ENCODE measurements around the gene MCUB.

The MCUB gene

DNA sequence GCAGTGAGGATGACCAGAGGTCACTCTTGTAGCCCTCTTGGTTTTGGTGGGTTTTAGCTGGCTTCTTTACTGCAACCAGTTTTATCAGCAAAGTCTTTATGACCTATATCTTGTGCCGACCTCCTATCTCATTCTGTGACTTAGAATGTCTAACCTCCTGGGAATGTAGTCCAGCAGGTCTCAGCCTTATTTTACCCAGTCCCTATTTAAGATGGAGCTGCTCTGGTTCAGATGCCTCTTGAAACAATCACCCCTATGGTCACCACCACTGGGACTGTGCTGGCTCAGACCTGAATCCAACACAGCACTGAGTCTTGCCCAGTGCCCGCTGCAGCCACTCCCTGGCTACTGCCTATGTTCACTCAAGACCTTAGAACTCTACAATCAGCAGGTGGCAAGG is 49.4 kb downstream of the MCUB start:
- H3K9ac ChIP-seq (ENCODE audit: low read depth, low read length): no peak overlapping the region
- H3K36me3 ChIP-seq (ENCODE audit: insufficient read depth, low read depth, low read length): no peaks in the 10 kb centered on the region

DNA sequence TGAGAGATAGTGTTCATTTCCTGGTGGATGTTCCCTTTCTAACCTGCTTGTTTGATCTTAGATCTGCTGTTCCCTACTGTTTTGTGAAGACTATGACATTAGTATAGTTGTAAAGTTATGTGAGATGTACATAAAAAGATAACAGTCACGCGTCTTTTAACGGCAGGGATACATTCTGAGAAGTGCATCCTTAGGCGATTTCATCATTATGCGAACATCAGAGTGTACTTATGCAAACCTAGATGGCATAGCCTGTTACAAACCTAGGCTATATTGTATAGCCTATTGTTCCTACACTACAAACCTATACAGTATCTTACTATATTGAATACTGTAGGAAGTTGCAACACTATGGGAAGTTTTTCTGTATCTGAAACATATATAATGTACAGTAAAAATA is 50.4 kb downstream of the MCUB start:
- Histone ChIP-seq H3K27ac (ENCODE audit: low read length) (no peak overlapping the region), H3K9me3 (ENCODE audit: insufficient read depth, low read depth, low read length) (no peaks in the 10 kb centered on the region), H3K27me3 (ENCODE audit: insufficient read depth, low read length) (no peaks in the 10 kb centered on the region), H3K9ac (ENCODE audit: low read depth, low read length) (no peak overlapping the region), H3K4me3 (ENCODE audit: low read length) (no peak overlapping the region), H3K36me3 (ENCODE audit: insufficient read depth, low read depth, low read length) (no peaks in the 10 kb centered on the region), H3K4me1 (ENCODE audit: insufficient read depth, low read length) (no peaks in the 10 kb centered on the region)

More for the DNA sequence above, 49.4 kb downstream of the MCUB start:
- no peaks in the 10 kb centered on the region for H3K4me1 ChIP-seq (ENCODE audit: insufficient read depth, low read length)
- no peak overlapping the region for H3K4me3 ChIP-seq (ENCODE audit: low read length)
- H3K27me3 ChIP-seq (ENCODE audit: insufficient read depth, low read length): no peaks in the 10 kb centered on the region
- no peak overlapping the region for H3K27ac ChIP-seq (ENCODE audit: low read length)
- H3K9me3 ChIP-seq (ENCODE audit: insufficient read depth, low read depth, low read length): no peaks in the 10 kb centered on the region; the same call in 1 of the 2 replicates

DNA sequence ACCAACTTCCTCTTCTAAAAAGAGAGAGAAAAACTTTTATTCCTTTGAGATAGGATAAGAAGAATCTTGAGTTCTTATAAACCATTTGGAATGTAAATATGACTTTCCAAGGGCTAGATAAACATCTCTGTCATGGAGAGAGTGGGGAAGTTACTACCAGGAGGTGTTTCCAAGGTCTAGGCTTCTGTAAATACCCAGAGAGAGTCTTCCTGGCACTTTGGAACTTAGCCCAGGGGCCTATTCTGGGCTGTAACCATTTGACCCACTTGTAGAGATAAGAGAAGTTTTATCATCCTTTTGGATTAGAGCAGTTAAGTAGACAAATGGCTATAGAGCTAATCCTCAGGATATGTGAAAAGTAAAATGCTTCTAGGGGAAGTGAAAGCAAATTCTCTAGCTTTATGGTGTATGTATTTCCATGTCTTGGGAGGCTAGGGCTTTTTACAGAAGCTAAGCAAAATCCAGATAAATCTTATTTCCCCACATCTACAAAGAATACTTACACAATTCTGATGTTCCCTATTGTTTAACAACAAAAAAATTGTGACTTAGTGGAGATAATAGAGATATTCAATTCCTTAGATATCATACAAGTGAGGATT is 51.1 kb downstream of the MCUB start:
- Histone ChIP-seq H3K27ac (ENCODE audit: low read length) (no peak overlapping the region), H3K9ac (ENCODE audit: low read depth, low read length) (no peak overlapping the region), H3K9me3 (ENCODE audit: insufficient read depth, low read depth, low read length) (no peaks in the 10 kb centered on the region), H3K4me3 (ENCODE audit: low read length) (no peak overlapping the region), H3K36me3 (ENCODE audit: insufficient read depth, low read depth, low read length) (no peaks in the 10 kb centered on the region), H3K27me3 (ENCODE audit: insufficient read depth, low read length) (no peaks in the 10 kb centered on the region), H3K4me1 (ENCODE audit: insufficient read depth, low read length) (no peaks in the 10 kb centered on the region)

DNA sequence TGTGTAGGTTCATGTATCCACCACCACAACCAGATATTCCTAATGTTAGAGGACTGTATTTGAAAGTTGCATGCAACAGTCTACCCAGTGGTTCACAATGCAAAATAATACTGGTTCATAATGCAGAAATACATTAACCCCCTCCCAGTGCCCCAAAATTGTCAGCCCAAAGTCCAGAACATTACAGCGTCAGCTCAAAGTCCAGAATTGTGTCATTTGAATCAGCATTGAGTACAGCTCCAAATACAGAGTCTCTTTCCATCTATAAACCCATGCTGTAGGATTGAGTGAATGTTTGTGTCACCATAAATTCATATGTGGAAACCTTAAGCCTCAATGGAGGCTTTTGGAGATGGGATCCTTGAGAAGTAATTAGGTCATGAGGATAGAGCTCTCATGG is 54.0 kb downstream of the MCUB start:
- H3K27ac ChIP-seq (ENCODE audit: low read length): no peak overlapping the region
- H3K27me3 ChIP-seq (ENCODE audit: insufficient read depth, low read length): no peaks in the 10 kb centered on the region
- H3K9me3 ChIP-seq (ENCODE audit: insufficient read depth, low read depth, low read length): no peaks in the 10 kb centered on the region
- no peaks in the 10 kb centered on the region for H3K36me3 ChIP-seq (ENCODE audit: insufficient read depth, low read depth, low read length)
- no peak overlapping the region for H3K4me3 ChIP-seq (ENCODE audit: low read length)
- H3K4me1 ChIP-seq (ENCODE audit: insufficient read depth, low read length): peaks cover 6% of the 10 kb centered on the region; the same call in 1 of the 2 replicates
- H3K9ac ChIP-seq (ENCODE audit: low read depth, low read length): no peak overlapping the region

DNA sequence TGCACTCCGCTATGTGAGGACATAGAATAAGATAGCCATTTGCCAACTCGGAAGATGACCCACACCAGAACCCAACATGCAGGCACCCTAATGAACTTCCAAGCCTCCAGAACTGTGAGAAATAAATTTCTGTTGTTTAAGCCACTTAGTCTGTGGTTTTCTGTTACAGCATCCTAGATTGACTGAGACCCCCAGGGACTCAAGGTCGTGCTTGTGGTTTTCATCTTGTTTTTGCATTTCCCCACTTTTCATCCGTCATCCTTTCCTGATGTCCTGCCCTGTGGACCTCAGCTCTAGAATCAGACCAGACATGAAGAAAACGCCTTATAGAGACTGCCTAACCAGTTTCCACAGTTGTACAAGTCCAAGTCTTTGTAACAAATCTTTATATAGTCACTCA is 54.4 kb downstream of the MCUB start:
- no peak overlapping the region for H3K27ac ChIP-seq (ENCODE audit: low read length)

DNA sequence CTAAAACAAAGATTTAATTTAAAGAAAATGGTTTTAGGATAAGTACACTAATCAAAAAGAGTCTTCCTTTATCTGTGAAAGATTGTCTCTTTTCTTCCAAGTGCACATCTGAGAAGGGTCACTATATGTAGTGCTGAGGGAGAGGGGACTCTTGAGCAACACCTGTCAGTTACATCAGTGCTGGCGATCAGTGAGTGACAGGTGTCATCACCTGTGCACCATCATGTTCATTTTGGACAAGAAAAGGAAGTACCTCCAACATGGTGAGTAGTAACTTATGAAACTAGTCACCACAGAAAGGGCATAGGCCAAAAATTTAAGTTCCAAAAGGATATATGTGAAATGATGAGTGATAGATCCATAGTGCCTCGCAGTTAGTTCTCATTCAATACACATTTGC is 55.7 kb downstream of the MCUB start:
- Histone ChIP-seq H3K27me3 (ENCODE audit: insufficient read depth, low read length) (no peaks in the 10 kb centered on the region), H3K4me1 (ENCODE audit: insufficient read depth, low read length) (peaks cover 6% of the 10 kb centered on the region; the same call in 1 of the 2 replicates), H3K27ac (ENCODE audit: low read length) (no peak overlapping the region), H3K36me3 (ENCODE audit: insufficient read depth, low read depth, low read length) (no peaks in the 10 kb centered on the region), H3K9me3 (ENCODE audit: insufficient read depth, low read depth, low read length) (no peaks in the 10 kb centered on the region), H3K4me3 (ENCODE audit: low read length) (no peak overlapping the region), H3K9ac (ENCODE audit: low read depth, low read length) (no peak overlapping the region)

More for the DNA sequence above, 54.4 kb downstream of the MCUB start:
- no peak overlapping the region for H3K9ac ChIP-seq (ENCODE audit: low read depth, low read length)
- no peaks in the 10 kb centered on the region for H3K36me3 ChIP-seq (ENCODE audit: insufficient read depth, low read depth, low read length)
- H3K4me1 ChIP-seq (ENCODE audit: insufficient read depth, low read length): peaks cover 6% of the 10 kb centered on the region; the same call in 1 of the 2 replicates
- no peaks in the 10 kb centered on the region for H3K9me3 ChIP-seq (ENCODE audit: insufficient read depth, low read depth, low read length)
- H3K27me3 ChIP-seq (ENCODE audit: insufficient read depth, low read length): no peaks in the 10 kb centered on the region
- no peak overlapping the region for H3K4me3 ChIP-seq (ENCODE audit: low read length)

DNA sequence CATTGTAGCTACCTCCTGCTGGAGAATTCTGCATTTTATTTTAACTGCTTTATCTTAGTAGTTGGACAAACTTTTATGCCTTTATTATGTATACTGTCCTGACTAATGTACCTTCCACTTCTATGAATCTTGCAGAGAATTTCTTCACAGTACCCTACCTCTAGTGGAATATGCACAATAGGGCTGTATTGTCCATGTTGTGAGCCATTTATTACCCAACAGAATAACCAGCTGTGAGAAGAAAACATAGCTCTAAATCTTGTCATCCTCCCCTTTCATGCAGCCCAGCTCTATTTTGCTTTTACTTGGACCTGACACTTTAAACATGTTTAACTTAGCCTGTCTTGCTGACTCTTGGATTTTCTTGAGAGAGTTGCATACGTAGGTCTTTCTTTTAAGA is 56.2 kb downstream of the MCUB start:
- no peak overlapping the region for H3K9ac ChIP-seq (ENCODE audit: low read depth, low read length)
- H3K27ac ChIP-seq (ENCODE audit: low read length): no peak overlapping the region
- H3K27me3 ChIP-seq (ENCODE audit: insufficient read depth, low read length): no peaks in the 10 kb centered on the region
- H3K4me1 ChIP-seq (ENCODE audit: insufficient read depth, low read length): peaks cover 6% of the 10 kb centered on the region; the same call in 1 of the 2 replicates
- no peak overlapping the region for H3K4me3 ChIP-seq (ENCODE audit: low read length)
- no peaks in the 10 kb centered on the region for H3K9me3 ChIP-seq (ENCODE audit: insufficient read depth, low read depth, low read length)
- no peaks in the 10 kb centered on the region for H3K36me3 ChIP-seq (ENCODE audit: insufficient read depth, low read depth, low read length)

DNA sequence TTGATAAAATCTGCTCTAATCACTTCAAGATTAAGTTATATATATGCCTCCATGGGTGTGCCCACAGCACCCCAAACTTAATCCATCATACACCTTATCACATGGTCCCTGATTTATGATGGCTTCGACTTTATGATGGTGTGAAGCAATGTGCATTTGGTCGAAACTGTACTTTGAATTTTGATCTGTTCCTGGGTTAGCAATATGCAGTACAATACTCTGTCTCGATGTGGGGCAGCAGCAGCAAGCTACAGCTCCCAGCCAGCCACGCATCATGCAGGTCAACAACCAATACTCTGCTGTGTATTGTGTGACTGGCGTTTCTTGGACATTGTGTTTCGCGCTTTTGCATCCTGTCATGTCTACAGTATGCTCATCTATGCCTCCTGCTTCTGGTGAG is 62.6 kb downstream of the MCUB start:
- no peak overlapping the region for H3K4me3 ChIP-seq (ENCODE audit: low read length)
- no peaks in the 10 kb centered on the region for H3K9me3 ChIP-seq (ENCODE audit: insufficient read depth, low read depth, low read length)

DNA sequence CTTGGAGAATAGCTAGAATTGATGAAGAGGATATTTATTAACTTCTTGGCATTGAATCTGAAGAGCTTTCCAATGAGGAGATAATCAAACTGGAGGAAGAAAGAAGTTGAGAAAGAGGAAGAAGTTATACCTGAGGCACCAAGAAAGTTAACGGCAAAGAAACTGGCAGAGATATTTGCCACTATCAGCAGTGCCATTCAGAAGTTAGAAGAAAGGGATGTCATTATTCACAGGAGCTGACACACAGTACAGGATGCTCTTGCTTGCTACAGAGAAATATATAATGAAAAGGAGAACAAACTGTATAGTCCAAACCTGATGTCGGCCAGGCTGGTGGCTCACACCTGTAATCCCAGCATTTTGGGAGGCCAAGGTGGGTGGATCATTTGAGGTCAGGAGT is 64.5 kb downstream of the MCUB start:
- Histone ChIP-seq H3K9ac (ENCODE audit: low read depth, low read length) (no peak overlapping the region), H3K9me3 (ENCODE audit: insufficient read depth, low read depth, low read length) (no peaks in the 10 kb centered on the region), H3K4me1 (ENCODE audit: insufficient read depth, low read length) (peaks cover 2% of the 10 kb centered on the region; the same call in 1 of the 2 replicates), H3K4me3 (ENCODE audit: low read length) (no peak overlapping the region), H3K36me3 (ENCODE audit: insufficient read depth, low read depth, low read length) (no peaks in the 10 kb centered on the region), H3K27me3 (ENCODE audit: insufficient read depth, low read length) (no peaks in the 10 kb centered on the region), H3K27ac (ENCODE audit: low read length) (no peak overlapping the region)

More for the DNA sequence above, 62.6 kb downstream of the MCUB start:
- no peaks in the 10 kb centered on the region for H3K27me3 ChIP-seq (ENCODE audit: insufficient read depth, low read length)
- H3K4me1 ChIP-seq (ENCODE audit: insufficient read depth, low read length): no peaks in the 10 kb centered on the region
- H3K36me3 ChIP-seq (ENCODE audit: insufficient read depth, low read depth, low read length): no peaks in the 10 kb centered on the region
- H3K27ac ChIP-seq (ENCODE audit: low read length): no peak overlapping the region
- no peak overlapping the region for H3K9ac ChIP-seq (ENCODE audit: low read depth, low read length)

DNA sequence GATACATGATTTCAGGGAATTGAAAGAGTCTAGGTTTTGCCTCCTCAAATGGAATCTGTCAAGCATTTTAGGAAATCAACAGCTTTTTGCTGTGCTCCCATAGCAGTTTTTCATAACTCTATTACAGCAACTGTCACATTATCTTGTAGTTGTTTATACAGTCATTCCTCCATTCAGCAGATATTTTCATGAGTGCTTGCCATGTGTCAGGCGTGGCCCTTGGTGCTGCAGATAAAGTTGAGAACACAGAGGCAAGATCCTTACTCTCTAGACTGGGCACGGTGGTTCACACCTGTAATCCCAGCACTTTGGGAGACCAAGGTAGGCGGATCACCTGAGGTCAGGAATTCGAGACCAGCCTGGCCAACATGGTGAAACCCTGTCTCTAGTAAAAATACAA is 67.3 kb downstream of the MCUB start:
- Histone ChIP-seq H3K9ac (ENCODE audit: low read depth, low read length) (no peak overlapping the region), H3K4me1 (ENCODE audit: insufficient read depth, low read length) (peaks cover 7% of the 10 kb centered on the region; the same call in 1 of the 2 replicates), H3K9me3 (ENCODE audit: insufficient read depth, low read depth, low read length) (no peaks in the 10 kb centered on the region), H3K4me3 (ENCODE audit: low read length) (no peak overlapping the region), H3K27me3 (ENCODE audit: insufficient read depth, low read length) (no peaks in the 10 kb centered on the region), H3K36me3 (ENCODE audit: insufficient read depth, low read depth, low read length) (no peaks in the 10 kb centered on the region), H3K27ac (ENCODE audit: low read length) (no peak overlapping the region)

DNA sequence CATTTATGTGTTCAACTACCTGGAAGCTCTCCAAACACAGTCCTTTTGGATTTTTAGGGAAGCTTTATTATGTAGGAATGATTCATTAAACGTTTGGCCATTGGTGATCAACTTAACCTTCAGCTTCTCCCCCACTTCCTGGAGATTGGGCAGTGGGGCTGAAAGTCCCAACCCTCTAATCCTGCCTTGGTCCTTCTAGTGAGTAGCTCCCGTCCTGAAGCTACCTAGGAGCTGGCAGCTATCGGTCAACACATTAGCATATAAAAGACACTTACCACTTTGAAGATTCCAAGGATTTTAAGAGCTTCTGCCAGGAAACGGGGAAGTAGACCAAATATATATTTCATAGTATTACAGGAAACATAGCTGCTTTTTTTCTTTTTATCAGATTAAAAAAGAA is 69.7 kb downstream of the MCUB start:
- H3K36me3 ChIP-seq (ENCODE audit: insufficient read depth, low read depth, low read length): no peaks in the 10 kb centered on the region
- H3K4me1 ChIP-seq (ENCODE audit: insufficient read depth, low read length): peaks cover 7% of the 10 kb centered on the region; the same call in 1 of the 2 replicates
- H3K9ac ChIP-seq (ENCODE audit: low read depth, low read length): no peak overlapping the region
- no peak overlapping the region for H3K4me3 ChIP-seq (ENCODE audit: low read length)
- H3K27me3 ChIP-seq (ENCODE audit: insufficient read depth, low read length): no peaks in the 10 kb centered on the region
- no peaks in the 10 kb centered on the region for H3K9me3 ChIP-seq (ENCODE audit: insufficient read depth, low read depth, low read length)
- H3K27ac ChIP-seq (ENCODE audit: low read length): no peak overlapping the region

DNA sequence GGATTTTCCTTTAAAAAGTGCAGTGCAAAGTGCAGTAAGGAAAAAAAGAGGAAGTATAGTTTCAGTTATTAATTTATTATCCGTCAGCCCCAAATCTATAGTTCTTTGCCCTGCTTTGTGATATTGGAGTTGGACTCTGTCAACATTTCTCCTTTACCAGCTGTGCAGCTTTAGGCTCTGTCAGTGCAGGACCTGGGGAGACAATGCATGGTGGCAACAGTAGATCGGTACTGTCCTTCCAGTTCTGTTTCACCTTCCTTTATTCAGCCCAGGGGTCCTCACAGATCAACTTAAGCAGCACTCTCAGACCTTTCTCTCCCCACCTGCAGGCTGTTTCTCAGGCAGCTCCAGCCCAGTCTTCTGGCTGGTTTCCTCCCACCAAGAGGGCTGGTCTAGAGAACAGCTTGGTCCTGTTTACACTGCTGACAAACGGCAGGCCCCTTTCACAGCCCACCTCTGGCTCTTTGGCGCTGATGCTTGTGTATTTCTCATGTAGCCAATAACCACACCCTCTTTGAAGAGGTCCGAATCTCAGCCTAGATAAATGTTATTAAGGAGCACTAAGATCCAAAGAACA is 71.6 kb downstream of the MCUB start:
- Histone ChIP-seq H3K4me3 (ENCODE audit: low read length) (no peak overlapping the region), H3K4me1 (ENCODE audit: insufficient read depth, low read length) (peaks cover 7% of the 10 kb centered on the region; the same call in 1 of the 2 replicates), H3K27ac (ENCODE audit: low read length) (no peak overlapping the region), H3K36me3 (ENCODE audit: insufficient read depth, low read depth, low read length) (no peaks in the 10 kb centered on the region), H3K9ac (ENCODE audit: low read depth, low read length) (no peak overlapping the region), H3K9me3 (ENCODE audit: insufficient read depth, low read depth, low read length) (no peaks in the 10 kb centered on the region), H3K27me3 (ENCODE audit: insufficient read depth, low read length) (no peaks in the 10 kb centered on the region)
